ENCODE data around the gene POLR2B. TPM values are rescaled to one million over a fixed set of nuclear protein-coding genes. Genes with fewer than 3 reads are reported as not detected.
"Not testable (repeated sequence)": the region's sequence is repeated elsewhere in the genome, so short reads cannot be mapped to it uniquely, and the experiment has no call there.

POLR2B gene
- polyA plus RNA-seq, 2 donors: 14.5 to 28.6 TPM

- H3K4me1 ChIP-seq (ENCODE audit: control insufficient read depth in 2 of 2, insufficient read depth in 2 of 2, low read length in 1 of 2): no peaks in the 10 kb centered on the region
- H3K36me3 ChIP-seq (ENCODE audit: control insufficient read depth in 2 of 2, insufficient read depth in 2 of 2, low read length in 1 of 2): no peaks in the 10 kb centered on the region
- H3K27me3 ChIP-seq (ENCODE audit: control insufficient read depth in 1 of 2, insufficient read depth in 2 of 2, low read length in 2 of 2): no peaks in the 10 kb centered on the region
- H3K4me3 ChIP-seq (ENCODE audit: low read depth in 1 of 2, low read length in 2 of 2): no peak overlapping the region
- no peaks in the 10 kb centered on the region for H3K9me3 ChIP-seq (ENCODE audit: control insufficient read depth in 2 of 2, insufficient read depth in 1 of 2, low read depth in 1 of 2, low read length in 1 of 2)
- WGBS, 2 donors: 27 to 61% methylated on average over 6 of the region's 6 CpGs
- H3K27ac ChIP-seq (ENCODE audit: low read depth in 2 of 2, low read length in 1 of 2): peak overlapping the region; percentile 41 to 44
Measured at GRCh38 chr4:57043347-57044251, 64.9 kb downstream of the POLR2B start.

GRCh38 chr4:57044279-57044678 is 65.6 kb downstream of the POLR2B start:
- WGBS, 2 donors: 47 to 56% methylated on average over 1 of the region's 1 CpG
- no peaks in the 10 kb centered on the region for H3K4me1 ChIP-seq (ENCODE audit: control insufficient read depth in 2 of 2, insufficient read depth in 2 of 2, low read length in 1 of 2)

GRCh38 chr4:57044996-57045395 is 66.3 kb downstream of the POLR2B start:
- 85 to 89% methylated on average over 1 of the region's 1 CpG for WGBS, 2 donors
- Histone ChIP-seq H3K27ac (ENCODE audit: low read depth in 2 of 2, low read length in 1 of 2) (no peak overlapping the region), H3K36me3 (ENCODE audit: control insufficient read depth in 2 of 2, insufficient read depth in 2 of 2, low read length in 1 of 2) (no peaks in the 10 kb centered on the region), H3K27me3 (ENCODE audit: control insufficient read depth in 1 of 2, insufficient read depth in 2 of 2, low read length in 2 of 2) (no peaks in the 10 kb centered on the region), H3K4me3 (ENCODE audit: low read depth in 1 of 2, low read length in 2 of 2) (no peak overlapping the region), H3K4me1 (ENCODE audit: control insufficient read depth in 2 of 2, insufficient read depth in 2 of 2, low read length in 1 of 2) (no peaks in the 10 kb centered on the region), H3K9me3 (ENCODE audit: control insufficient read depth in 2 of 2, insufficient read depth in 1 of 2, low read depth in 1 of 2, low read length in 1 of 2) (no peaks in the 10 kb centered on the region)

More at GRCh38 chr4:57044279-57044678, 65.6 kb downstream of the POLR2B start:
- no peak overlapping the region for H3K4me3 ChIP-seq (ENCODE audit: low read depth in 1 of 2, low read length in 2 of 2)
- no peaks in the 10 kb centered on the region for H3K36me3 ChIP-seq (ENCODE audit: control insufficient read depth in 2 of 2, insufficient read depth in 2 of 2, low read length in 1 of 2)
- H3K27me3 ChIP-seq (ENCODE audit: control insufficient read depth in 1 of 2, insufficient read depth in 2 of 2, low read length in 2 of 2): no peaks in the 10 kb centered on the region
- H3K9me3 ChIP-seq (ENCODE audit: control insufficient read depth in 2 of 2, insufficient read depth in 1 of 2, low read depth in 1 of 2, low read length in 1 of 2): no peaks in the 10 kb centered on the region
- H3K27ac ChIP-seq (ENCODE audit: low read depth in 2 of 2, low read length in 1 of 2): peak overlapping the region in 1 of 2 donors; percentile 41

- H3K4me1 ChIP-seq (ENCODE audit: control insufficient read depth in 2 of 2, insufficient read depth in 2 of 2, low read length in 1 of 2): not testable (repeated sequence)
- 94 to 95% methylated on average over 6 of the region's 6 CpGs for WGBS, 2 donors
Measured at GRCh38 chr4:57047046-57047445, 68.3 kb downstream of the POLR2B start.

GRCh38 chr4:57048590-57049304 is 70.1 kb downstream of the POLR2B start:
- Histone ChIP-seq H3K4me1 (ENCODE audit: control insufficient read depth in 2 of 2, insufficient read depth in 2 of 2, low read length in 1 of 2) (no peaks in the 10 kb centered on the region), H3K4me3 (ENCODE audit: low read depth in 1 of 2, low read length in 2 of 2) (no peak overlapping the region), H3K27ac (ENCODE audit: low read depth in 2 of 2, low read length in 1 of 2) (no peak overlapping the region), H3K36me3 (ENCODE audit: control insufficient read depth in 2 of 2, insufficient read depth in 2 of 2, low read length in 1 of 2) (no peaks in the 10 kb centered on the region), H3K27me3 (ENCODE audit: control insufficient read depth in 1 of 2, insufficient read depth in 2 of 2, low read length in 2 of 2) (no peaks in the 10 kb centered on the region), H3K9me3 (ENCODE audit: control insufficient read depth in 2 of 2, insufficient read depth in 1 of 2, low read depth in 1 of 2, low read length in 1 of 2) (no peaks in the 10 kb centered on the region)
- 12 to 40% methylated on average over 1 of the region's 1 CpG for WGBS, 2 donors

More at GRCh38 chr4:57047046-57047445, 68.3 kb downstream of the POLR2B start:
- not testable (repeated sequence) for H3K9me3 ChIP-seq (ENCODE audit: control insufficient read depth in 2 of 2, insufficient read depth in 1 of 2, low read depth in 1 of 2, low read length in 1 of 2); H3K36me3 ChIP-seq (ENCODE audit: control insufficient read depth in 2 of 2, insufficient read depth in 2 of 2, low read length in 1 of 2); H3K27ac ChIP-seq (ENCODE audit: low read depth in 2 of 2, low read length in 1 of 2); H3K27me3 ChIP-seq (ENCODE audit: control insufficient read depth in 1 of 2, insufficient read depth in 2 of 2, low read length in 2 of 2); H3K4me3 ChIP-seq (ENCODE audit: low read depth in 1 of 2, low read length in 2 of 2)

GRCh38 chr4:57051095-57051494 is 72.4 kb downstream of the POLR2B start:
- H3K4me1 ChIP-seq (ENCODE audit: control insufficient read depth in 2 of 2, insufficient read depth in 2 of 2, low read length in 1 of 2): no peaks in the 10 kb centered on the region
- WGBS, 2 donors: 64 to 66% methylated on average over 3 of the region's 3 CpGs
- H3K27ac ChIP-seq (ENCODE audit: low read depth in 2 of 2, low read length in 1 of 2): no peak overlapping the region
- no peak overlapping the region for H3K4me3 ChIP-seq (ENCODE audit: low read depth in 1 of 2, low read length in 2 of 2)
- no peaks in the 10 kb centered on the region for H3K9me3 ChIP-seq (ENCODE audit: control insufficient read depth in 2 of 2, insufficient read depth in 1 of 2, low read depth in 1 of 2, low read length in 1 of 2)
- no peaks in the 10 kb centered on the region for H3K36me3 ChIP-seq (ENCODE audit: control insufficient read depth in 2 of 2, insufficient read depth in 2 of 2, low read length in 1 of 2)
- no peaks in the 10 kb centered on the region for H3K27me3 ChIP-seq (ENCODE audit: control insufficient read depth in 1 of 2, insufficient read depth in 2 of 2, low read length in 2 of 2)

GRCh38 chr4:57051524-57051923 is 72.8 kb downstream of the POLR2B start:
- 90 to 91% methylated on average over 2 of the region's 2 CpGs for WGBS, 2 donors
- Histone ChIP-seq H3K4me3 (ENCODE audit: low read depth in 1 of 2, low read length in 2 of 2) (no peak overlapping the region), H3K27ac (ENCODE audit: low read depth in 2 of 2, low read length in 1 of 2) (no peak overlapping the region), H3K9me3 (ENCODE audit: control insufficient read depth in 2 of 2, insufficient read depth in 1 of 2, low read depth in 1 of 2, low read length in 1 of 2) (no peaks in the 10 kb centered on the region), H3K4me1 (ENCODE audit: control insufficient read depth in 2 of 2, insufficient read depth in 2 of 2, low read length in 1 of 2) (no peaks in the 10 kb centered on the region), H3K36me3 (ENCODE audit: control insufficient read depth in 2 of 2, insufficient read depth in 2 of 2, low read length in 1 of 2) (no peaks in the 10 kb centered on the region), H3K27me3 (ENCODE audit: control insufficient read depth in 1 of 2, insufficient read depth in 2 of 2, low read length in 2 of 2) (no peaks in the 10 kb centered on the region)

- Histone ChIP-seq H3K36me3 (ENCODE audit: control insufficient read depth in 2 of 2, insufficient read depth in 2 of 2, low read length in 1 of 2) (no peaks in the 10 kb centered on the region), H3K27me3 (ENCODE audit: control insufficient read depth in 1 of 2, insufficient read depth in 2 of 2, low read length in 2 of 2) (no peaks in the 10 kb centered on the region), H3K27ac (ENCODE audit: low read depth in 2 of 2, low read length in 1 of 2) (no peak overlapping the region), H3K4me3 (ENCODE audit: low read depth in 1 of 2, low read length in 2 of 2) (no peak overlapping the region), H3K4me1 (ENCODE audit: control insufficient read depth in 2 of 2, insufficient read depth in 2 of 2, low read length in 1 of 2) (no peaks in the 10 kb centered on the region), H3K9me3 (ENCODE audit: control insufficient read depth in 2 of 2, insufficient read depth in 1 of 2, low read depth in 1 of 2, low read length in 1 of 2) (no peaks in the 10 kb centered on the region)
- WGBS, 2 donors: 40 to 45% methylated on average over 5 of the region's 5 CpGs
Measured at GRCh38 chr4:57053508-57053907, 74.8 kb downstream of the POLR2B start.

GRCh38 chr4:57055886-57056285 is 77.2 kb downstream of the POLR2B start:
- Histone ChIP-seq H3K9me3 (ENCODE audit: control insufficient read depth in 2 of 2, insufficient read depth in 1 of 2, low read depth in 1 of 2, low read length in 1 of 2) (no peaks in the 10 kb centered on the region), H3K4me3 (ENCODE audit: low read depth in 1 of 2, low read length in 2 of 2) (no peak overlapping the region), H3K36me3 (ENCODE audit: control insufficient read depth in 2 of 2, insufficient read depth in 2 of 2, low read length in 1 of 2) (no peaks in the 10 kb centered on the region), H3K4me1 (ENCODE audit: control insufficient read depth in 2 of 2, insufficient read depth in 2 of 2, low read length in 1 of 2) (no peaks in the 10 kb centered on the region), H3K27ac (ENCODE audit: low read depth in 2 of 2, low read length in 1 of 2) (no peak overlapping the region), H3K27me3 (ENCODE audit: control insufficient read depth in 1 of 2, insufficient read depth in 2 of 2, low read length in 2 of 2) (no peaks in the 10 kb centered on the region)
- 69 to 75% methylated on average over 14 of the region's 14 CpGs for WGBS, 2 donors
